Measurements from ENCODE around the gene AGAP3.

DNA sequence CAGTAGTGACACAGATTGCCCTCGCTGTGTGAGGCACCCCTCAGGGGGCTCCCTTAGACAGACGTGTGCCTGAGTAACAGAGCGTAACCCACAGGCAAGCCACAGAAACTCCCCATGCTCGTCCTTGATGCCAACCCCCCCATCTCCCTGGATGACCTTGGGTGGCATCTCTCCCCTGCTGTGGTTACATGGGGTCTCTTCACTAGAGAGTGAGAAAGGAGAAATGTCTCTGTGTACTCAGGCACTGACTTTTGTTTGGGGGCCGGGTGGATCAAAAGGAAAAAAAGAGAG lies 101.9 kb downstream of the AGAP3 start:
- TF ChIP-seq, protein P1, sequence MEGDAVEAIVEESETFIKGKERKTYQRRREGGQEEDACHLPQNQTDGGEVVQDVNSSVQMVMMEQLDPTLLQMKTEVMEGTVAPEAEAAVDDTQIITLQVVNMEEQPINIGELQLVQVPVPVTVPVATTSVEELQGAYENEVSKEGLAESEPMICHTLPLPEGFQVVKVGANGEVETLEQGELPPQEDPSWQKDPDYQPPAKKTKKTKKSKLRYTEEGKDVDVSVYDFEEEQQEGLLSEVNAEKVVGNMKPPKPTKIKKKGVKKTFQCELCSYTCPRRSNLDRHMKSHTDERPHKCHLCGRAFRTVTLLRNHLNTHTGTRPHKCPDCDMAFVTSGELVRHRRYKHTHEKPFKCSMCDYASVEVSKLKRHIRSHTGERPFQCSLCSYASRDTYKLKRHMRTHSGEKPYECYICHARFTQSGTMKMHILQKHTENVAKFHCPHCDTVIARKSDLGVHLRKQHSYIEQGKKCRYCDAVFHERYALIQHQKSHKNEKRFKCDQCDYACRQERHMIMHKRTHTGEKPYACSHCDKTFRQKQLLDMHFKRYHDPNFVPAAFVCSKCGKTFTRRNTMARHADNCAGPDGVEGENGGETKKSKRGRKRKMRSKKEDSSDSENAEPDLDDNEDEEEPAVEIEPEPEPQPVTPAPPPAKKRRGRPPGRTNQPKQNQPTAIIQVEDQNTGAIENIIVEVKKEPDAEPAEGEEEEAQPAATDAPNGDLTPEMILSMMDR (IDR thresholded peaks at IDR 0.05), result no peak
- TF ChIP-seq POLR2A (IDR thresholded peaks at IDR 0.05), result no peak
